HG03196 (cell line): Measurements from ENCODE around the gene BEND6.
"Not testable (repeated sequence)": the region's sequence is repeated elsewhere in the genome, so short reads cannot be mapped to it uniquely, and the experiment has no call there.

Source experiments
- ATAC-seq: cut with Tn5 transposase; IDR thresholded peaks from one replicate; pipeline ENCODE4 v1.9.1; 2021; ENCODE audit not compliant: unreplicated experiment

The BEND6 gene

DNA sequence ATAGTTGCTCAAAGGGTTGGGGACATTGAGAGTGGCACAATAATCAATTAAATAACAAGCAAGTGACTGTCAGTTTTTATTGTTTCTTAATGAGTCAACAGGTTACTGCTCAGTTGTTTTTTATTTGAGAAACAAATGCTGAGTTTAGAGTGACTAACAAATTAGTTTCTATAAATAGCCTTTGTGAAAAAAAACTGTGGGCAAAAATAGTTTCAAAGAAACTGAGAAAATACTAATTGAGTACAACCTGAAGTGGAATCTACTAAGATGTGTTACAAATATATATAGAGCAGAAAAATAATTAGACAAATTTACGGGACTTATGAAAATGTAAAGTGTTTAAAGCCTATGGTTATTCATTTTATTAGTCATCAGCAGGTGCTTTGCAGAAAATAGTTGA is 22.3 kb downstream of the BEND6 start:
- ATAC-seq = no peak

- no peak for ATAC-seq
Observed at GRCh38 chr6:56978530-56978929, 23.6 kb downstream of the BEND6 start.

DNA sequence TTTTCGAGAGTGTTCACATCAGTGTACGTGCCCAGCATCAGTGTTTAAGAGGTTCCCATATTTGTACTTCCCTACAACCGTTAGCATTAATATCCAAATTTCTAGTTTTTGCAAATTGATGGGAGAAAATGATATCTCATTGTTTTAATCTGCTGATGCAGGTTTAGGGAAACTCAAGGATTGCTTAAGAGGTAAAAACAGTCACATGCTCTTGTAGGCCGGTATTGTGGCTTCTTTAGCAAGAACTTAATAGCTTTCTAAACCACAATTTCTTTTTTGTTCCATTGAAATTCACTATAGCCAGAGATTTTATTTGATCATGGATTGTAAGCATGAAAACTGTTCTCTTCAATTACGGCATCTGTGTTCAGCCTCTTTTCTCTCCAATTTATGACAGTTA is 29.5 kb downstream of the BEND6 start:
- no peak for ATAC-seq

GRCh38 chr6:56984884-56985283 is 30.0 kb downstream of the BEND6 start:
- ATAC-seq = no peak

- ATAC-seq = no peak
Observed at GRCh38 chr6:56986611-56987010, 31.7 kb downstream of the BEND6 start.

DNA sequence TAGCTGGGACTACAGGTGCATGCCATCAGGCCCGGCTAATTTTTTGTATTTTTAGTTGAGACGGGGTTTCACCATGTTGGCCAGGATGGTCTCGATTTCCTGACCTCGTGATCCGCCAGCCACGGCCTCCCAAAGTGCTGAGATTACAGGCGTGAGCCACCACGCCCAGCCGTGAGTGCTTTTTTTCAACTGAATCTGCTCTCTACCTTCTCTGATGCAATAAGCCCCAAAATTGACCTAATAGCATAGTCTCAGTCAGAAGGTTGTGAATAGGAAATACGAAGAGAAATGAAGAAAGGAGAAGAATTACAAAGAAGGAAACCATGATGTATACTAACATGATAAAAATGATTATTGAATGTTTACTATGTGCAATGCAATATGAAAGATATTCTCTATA is 33.2 kb downstream of the BEND6 start:
- no peak for ATAC-seq

GRCh38 chr6:56992036-56992435 is 37.1 kb downstream of the BEND6 start:
- ATAC-seq = no peak

DNA sequence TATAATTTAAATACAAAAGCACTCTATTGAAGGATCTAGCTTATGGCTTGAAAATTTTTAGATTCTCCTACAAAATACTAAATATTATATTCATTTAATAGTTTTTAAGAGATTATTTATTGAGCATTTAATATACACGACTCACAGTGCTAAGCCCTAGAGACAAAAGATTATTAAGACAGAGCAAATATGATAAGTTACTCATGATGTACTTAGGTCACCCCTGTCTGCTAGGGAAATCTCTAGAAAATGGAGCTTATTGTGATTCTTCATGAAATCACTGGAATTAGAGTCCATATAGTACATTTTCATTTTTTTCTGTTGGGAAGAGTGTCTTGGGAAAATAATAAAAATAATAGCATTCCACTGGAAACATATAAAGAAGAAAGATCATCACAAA is 37.8 kb downstream of the BEND6 start:
- ATAC-seq = no peak

DNA sequence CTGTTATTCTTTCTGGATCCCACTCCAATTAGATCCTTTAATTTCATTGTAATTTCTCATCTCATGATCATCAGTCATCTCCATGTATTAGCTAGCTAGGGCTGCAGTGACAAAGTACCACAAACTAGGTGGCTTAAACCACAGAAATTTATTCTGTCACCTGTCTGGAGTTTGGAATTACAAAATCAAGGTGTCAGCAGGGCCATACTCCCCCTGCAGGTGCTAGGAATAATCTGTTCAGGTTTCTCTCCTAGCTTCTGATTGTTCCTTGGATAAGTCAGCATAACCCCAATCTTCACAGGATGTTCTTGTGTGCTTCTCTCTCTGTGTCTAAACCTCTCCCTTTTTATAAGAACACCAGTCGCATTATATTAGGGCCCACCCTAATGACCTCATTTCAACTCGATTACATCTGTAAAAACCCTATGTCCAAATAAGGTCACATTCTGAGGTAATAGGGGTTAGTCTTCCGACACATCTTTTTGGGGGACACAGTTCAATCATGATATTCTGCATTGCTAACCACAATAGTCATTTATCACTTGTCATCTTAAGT is 40.5 kb downstream of the BEND6 start:
- no peak for ATAC-seq

DNA sequence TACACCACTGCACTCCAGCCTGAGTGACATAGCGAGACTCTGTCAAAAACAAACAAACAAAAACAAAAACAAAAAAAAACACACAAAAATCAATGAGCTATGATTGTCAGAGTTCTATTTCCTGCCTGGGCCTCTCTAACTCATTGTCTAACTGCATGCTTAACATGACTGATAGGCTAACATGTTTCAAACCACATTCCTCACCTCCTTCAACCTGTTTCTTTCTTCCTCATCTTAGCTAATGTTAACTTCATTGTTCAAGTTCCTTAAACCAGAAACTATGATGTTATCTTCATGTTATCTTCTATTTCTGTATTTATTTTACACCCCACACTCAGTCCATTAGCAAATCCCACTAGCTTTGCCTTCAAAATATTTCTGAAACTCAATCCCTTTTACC is 41.5 kb downstream of the BEND6 start:
- ATAC-seq = no peak

GRCh38 chr6:56999049-56999448 is 44.1 kb downstream of the BEND6 start:
- ATAC-seq = no peak

- not testable (repeated sequence) for ATAC-seq
Observed at GRCh38 chr6:56999748-57000147, 44.8 kb downstream of the BEND6 start.

DNA sequence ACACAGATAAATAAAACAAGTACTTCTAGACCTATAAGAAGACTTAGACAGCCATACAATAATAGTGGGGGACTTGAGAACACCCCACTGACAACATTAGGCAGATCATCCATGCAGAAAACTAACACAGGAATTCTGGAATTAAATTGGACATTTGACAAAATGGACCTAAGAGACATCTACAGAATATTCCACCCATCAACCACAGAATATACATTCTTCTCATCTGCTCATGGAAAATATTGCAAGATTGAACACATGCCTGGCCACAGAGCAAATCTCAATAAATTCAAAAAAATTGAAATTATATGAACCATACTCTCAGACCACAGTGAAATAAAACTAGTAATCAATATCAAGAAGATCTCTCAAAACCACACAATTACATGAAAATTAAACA is 47.3 kb downstream of the BEND6 start:
- ATAC-seq = no peak

DNA sequence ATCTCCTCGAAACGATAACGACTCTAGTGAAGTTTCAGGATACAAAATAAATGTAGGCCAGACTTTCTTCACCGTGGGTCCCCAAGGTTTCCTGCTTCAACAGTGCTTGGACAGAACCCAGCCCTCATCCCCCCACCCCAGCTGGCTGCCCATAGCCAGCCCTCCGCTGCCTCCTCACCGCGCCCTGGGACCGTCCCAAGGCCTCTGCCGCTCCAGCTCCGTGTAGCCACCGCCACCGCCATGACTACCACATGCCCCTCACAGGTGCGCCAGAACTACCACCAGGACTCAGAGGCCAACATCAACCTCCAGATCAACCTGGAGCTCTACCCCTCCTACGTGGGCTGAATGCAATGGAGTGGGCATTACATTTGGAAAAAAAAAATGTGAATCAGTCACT is 49.4 kb downstream of the BEND6 start:
- no peak for ATAC-seq

- ATAC-seq = no peak
Observed at GRCh38 chr6:57006101-57006500, 51.2 kb downstream of the BEND6 start.

DNA sequence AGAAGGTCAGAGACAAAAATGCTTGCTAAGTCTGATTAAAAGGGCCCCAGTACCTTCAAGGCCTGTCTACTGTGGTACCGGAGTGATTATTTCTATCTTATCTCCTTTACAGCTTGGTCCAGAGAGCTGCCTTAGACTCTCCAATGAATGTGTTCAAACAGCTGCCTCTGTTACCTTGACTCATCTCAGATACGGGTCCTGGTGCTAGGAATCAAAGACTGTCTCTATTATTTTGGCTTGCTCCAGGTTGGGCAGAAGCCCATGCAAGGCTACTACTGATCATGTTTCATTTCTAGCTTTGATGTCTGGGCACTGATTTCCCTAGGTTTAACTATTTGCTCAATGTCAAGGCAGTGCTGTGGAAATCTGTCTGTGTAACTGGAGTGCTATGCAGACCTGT is 53.2 kb downstream of the BEND6 start:
- ATAC-seq = not testable (repeated sequence)

- no peak for ATAC-seq
Observed at GRCh38 chr6:57013521-57013926, 58.6 kb downstream of the BEND6 start.

GRCh38 chr6:57017069-57017468 is 62.2 kb downstream of the BEND6 start:
- no peak for ATAC-seq

- ATAC-seq = no peak
Observed at GRCh38 chr6:57017841-57018240, 62.9 kb downstream of the BEND6 start.

DNA sequence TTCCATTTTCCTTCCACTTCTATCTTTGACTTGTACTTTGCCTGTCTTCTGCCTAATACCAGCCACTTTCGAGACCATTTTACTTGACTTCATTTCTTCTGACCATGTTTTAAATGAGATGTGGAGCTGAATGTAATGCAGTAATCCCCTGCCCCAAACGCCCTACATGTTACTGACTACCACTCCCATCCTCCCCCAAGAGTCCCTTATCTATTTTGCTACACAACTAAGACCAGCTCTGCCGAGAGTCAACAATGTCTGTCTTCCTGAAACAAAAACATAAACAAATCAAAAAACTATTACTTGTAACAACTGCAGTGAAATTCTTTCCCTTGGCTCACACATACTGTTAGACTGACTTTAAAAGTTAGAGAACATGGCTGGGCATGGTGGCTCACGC is 64.5 kb downstream of the BEND6 start:
- ATAC-seq = no peak

- no peak for ATAC-seq
Observed at GRCh38 chr6:57021086-57021720, 66.3 kb downstream of the BEND6 start.

- ATAC-seq = no peak
Observed at GRCh38 chr6:57024321-57024720, 69.4 kb downstream of the BEND6 start.

DNA sequence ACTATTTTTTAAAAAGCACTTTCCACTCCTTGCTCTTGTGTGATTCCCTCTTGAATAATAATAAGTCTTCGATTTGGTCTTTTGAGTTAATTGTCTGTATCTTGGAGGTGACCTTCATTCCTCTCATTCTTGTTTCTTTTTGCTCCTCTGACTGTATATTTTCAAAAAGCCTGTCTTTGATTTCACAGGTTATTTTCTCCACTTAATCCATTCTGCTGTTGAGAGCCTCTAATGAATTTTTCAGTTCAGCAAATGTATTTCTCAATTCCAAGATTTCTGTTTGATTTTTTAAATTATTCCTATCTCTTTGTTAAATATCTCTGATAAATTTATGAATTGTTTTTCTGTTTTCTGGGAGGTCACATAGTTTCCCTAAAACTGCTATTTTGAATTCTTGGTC is 69.9 kb downstream of the BEND6 start:
- ATAC-seq = no peak
